Endothelial cell of umbilical vein (primary cell): ENCODE results near the gene MAP4K5. TPM values are rescaled to one million over a fixed set of nuclear protein-coding genes. Genes with fewer than 3 reads are reported as not detected.

Experiments used
- BruUV-seq: library from RNA; stranded (reverse); fragments of 400-500 nt; replicated peaks from 2 replicates; lab custom pipeline; 2021; lab: Mats Ljungman, UMichigan
- CTCF ChIA-PET: fragments of 300-600, 350-600 bp; sonication (Branson Sonifier 250); formaldehyde crosslinking; loops from one replicate; lab custom pipeline; 2021; ENCODE audit warnings: antibody characterized with exemption, inconsistent platforms; lab: Charles Lee
- POLR2A ChIA-PET: fragments of 300-600, 350-600 bp; sonication (Branson Sonifier 250); formaldehyde crosslinking; loops from one replicate; lab custom pipeline; 2021; ENCODE audit warnings: antibody characterized with exemption, inconsistent platforms; lab: Charles Lee
- DNase-seq: peaks from one replicate; pipeline ENCODE4 v3.0.0-alpha.2; 2011; ENCODE audit warnings: low read depth, low spot score
- FAIRE-seq: peaks from 2 replicates; lab custom pipeline; 2011; peaks lifted over from hg19 to GRCh38; lab: Jason Lieb, UNC
- H2AFZ ChIP-seq: 2 replicates; pipeline ENCODE4 v1.6.0; 2012; ENCODE audit warnings: low read depth, low read length, control low read depth, inconsistent platforms
- H3K27ac ChIP-seq: 2 replicates; pipeline ENCODE4 v1.5.1; 2011; ENCODE audit warnings: low read depth, mild to moderate bottlenecking, control low read depth, low read length, moderate library complexity; ENCODE audit not compliant: insufficient read depth
- H3K27me3 ChIP-seq, 2 experiments: 2 replicates each; pipeline versions ENCODE4 v1.6.0 to v1.6.1; 2011; ENCODE audit warnings: low read length in 2 of 2, mixed read lengths in 1 of 2; ENCODE audit not compliant: control insufficient read depth in 2 of 2, insufficient read depth in 2 of 2
- H3K36me3 ChIP-seq, 2 experiments: 2 replicates in 1 of 2; 3 replicates in 1 of 2; pipeline ENCODE4 v1.5.1; 2011; ENCODE audit warnings: low read length in 2 of 2, mild to moderate bottlenecking in 1 of 2, moderate library complexity in 1 of 2; ENCODE audit not compliant: control insufficient read depth in 2 of 2, insufficient read depth in 2 of 2; ENCODE audit errors: extremely low read depth in 1 of 2
- H3K4me1 ChIP-seq: 3 replicates; pipeline ENCODE4 v1.5.1; 2011; ENCODE audit warnings: mild to moderate bottlenecking, low read length; ENCODE audit not compliant: control insufficient read depth, insufficient read depth; ENCODE audit errors: extremely low read depth
- H3K4me2 ChIP-seq: 2 replicates; pipeline ENCODE4 v1.6.1; 2011; ENCODE audit warnings: low read length, control low read depth, mixed read lengths; ENCODE audit not compliant: insufficient read depth
- H3K4me3 ChIP-seq, 3 experiments: fragments of 200-600 bp in 1 of 3; sonication (generic), shearing (Covaris generic) in 1 of 3; replicated peaks in 1 of 3; 2 replicates each; pipeline ENCODE4 v1.5.1; 2011 to 2016; ENCODE audit warnings: control low read depth in 3 of 3, low read length in 3 of 3, mild to moderate bottlenecking in 2 of 3, inconsistent platforms in 1 of 3, low read depth in 1 of 3, moderate library complexity in 1 of 3; ENCODE audit not compliant: insufficient read depth in 1 of 3
- H3K79me2 ChIP-seq: 2 replicates; pipeline ENCODE4 v1.6.0; 2012; ENCODE audit warnings: low read length, inconsistent platforms; ENCODE audit not compliant: control insufficient read depth, insufficient read depth
- H3K9ac ChIP-seq: replicated peaks from 2 replicates; pipeline ENCODE3; 2011; ENCODE audit warnings: low read length, control low read depth; ENCODE audit not compliant: insufficient read depth; ENCODE audit errors: extremely low read depth
- H3K9me1 ChIP-seq: replicated peaks from 3 replicates; pipeline ENCODE4 v1.6.0; 2011; ENCODE audit warnings: mild to moderate bottlenecking, low read length; ENCODE audit not compliant: control insufficient read depth, insufficient read depth; ENCODE audit errors: extremely low read depth
- H3K9me3 ChIP-seq: replicated peaks from 2 replicates; pipeline ENCODE4 v1.5.1; 2012; ENCODE audit warnings: low read length, inconsistent platforms; ENCODE audit not compliant: control insufficient read depth, insufficient read depth
- H4K20me1 ChIP-seq: replicated peaks from 2 replicates; pipeline ENCODE3; 2011; ENCODE audit warnings: mild to moderate bottlenecking, low read length; ENCODE audit not compliant: control insufficient read depth, insufficient read depth; ENCODE audit errors: extremely low read depth
- EZH2 ChIP-seq: IDR thresholded peaks from 2 replicates; pipeline ENCODE4 v1.6.1; 2012; ENCODE audit warnings: borderline replicate concordance, low read depth, mild to moderate bottlenecking, moderate library complexity, low read length, inconsistent platforms; ENCODE audit not compliant: severe bottlenecking
- FOS ChIP-seq: IDR thresholded peaks from 2 replicates; pipeline ENCODE4 v1.6.1; 2011; ENCODE audit warnings: mild to moderate bottlenecking, low read length, moderate library complexity, borderline replicate concordance; ENCODE audit not compliant: insufficient read depth
- GATA2 ChIP-seq: IDR thresholded peaks from 2 replicates; pipeline ENCODE4 v1.7.0; 2011; ENCODE audit warnings: low read depth, mild to moderate bottlenecking, moderate library complexity, mixed read lengths, low read length; ENCODE audit not compliant: insufficient read length, insufficient read depth
- JUN ChIP-seq: IDR thresholded peaks from 2 replicates; pipeline ENCODE4 v1.6.1; 2011; ENCODE audit warnings: borderline replicate concordance, low read depth; ENCODE audit not compliant: insufficient read length, insufficient read depth
- MAX ChIP-seq: IDR thresholded peaks from 2 replicates; pipeline ENCODE4 v1.6.1; 2011; ENCODE audit not compliant: insufficient read depth, insufficient read length
- MYC ChIP-seq: IDR thresholded peaks from one replicate; pipeline ENCODE4 v1.6.1; 2011; ENCODE audit warnings: mild to moderate bottlenecking, low read depth, low read length
- POLR2A ChIP-seq: IDR thresholded peaks from 2 replicates; pipeline ENCODE4 v1.6.1; 2012; ENCODE audit warnings: low read depth, mild to moderate bottlenecking, control low read depth, low read length
- POLR2AphosphoS5 ChIP-seq: IDR thresholded peaks from 2 replicates; pipeline ENCODE4 v1.6.1; 2012; ENCODE audit warnings: low read depth, mild to moderate bottlenecking, control low read depth, low read length, moderate library complexity; ENCODE audit not compliant: insufficient read depth
- dilution Hi-C: fragments of 300-500 bp; cut with MboI; formaldehyde crosslinking; loops from one replicate; pipeline ENCODE4 v1.15.0; 2019; ENCODE audit warnings: low sequenced_read_pairs; ENCODE audit not compliant: extremely low pct_ligation_motif_present
- intact Hi-C: fragments of 100-400 bp; cut with micrococcal nuclease; formaldehyde crosslinking; loops from one replicate; pipeline ENCODE4 v1.10.0; 2022
- polyA plus RNA-seq, 4 experiments: library from polyadenylated mRNA; depleted of rRNA in 3 of 4; stranded (reverse) in 3 of 4; unstranded in 1 of 4; fragments of >200 nt; gene quantifications; 2 replicates each; pipeline versions ENCODE4 v1.2.1 to v1.2.3, GENCODE V29; 2011 to 2012; ENCODE audit warnings: missing spikeins in 1 of 4
- total RNA-seq: library from RNA; stranded (reverse); gene quantifications from 2 replicates; pipeline ENCODE4 v1.2.3, GENCODE V29; 2021
- TF ChIP-seq, protein P1 (sequence below), 2 donors: IDR thresholded peaks; 1 replicate in 1 of 2; 2 replicates in 1 of 2; pipeline ENCODE4 v1.5.1; 2011; ENCODE audit warnings: low read length in 2 of 2, mild to moderate bottlenecking in 2 of 2, moderate library complexity in 2 of 2, control low read depth in 1 of 2, inconsistent platforms in 1 of 2, low read depth in 1 of 2; ENCODE audit not compliant: insufficient read depth in 1 of 2; ENCODE audit errors: extremely low read depth in 1 of 2

The MAP4K5 gene
- total and polyA plus RNA-seq, 2 donors (not counting 3 experiments of a cell fraction or from before 2014, with no cell fraction given): 17.4 to 73.7 TPM

DNA sequence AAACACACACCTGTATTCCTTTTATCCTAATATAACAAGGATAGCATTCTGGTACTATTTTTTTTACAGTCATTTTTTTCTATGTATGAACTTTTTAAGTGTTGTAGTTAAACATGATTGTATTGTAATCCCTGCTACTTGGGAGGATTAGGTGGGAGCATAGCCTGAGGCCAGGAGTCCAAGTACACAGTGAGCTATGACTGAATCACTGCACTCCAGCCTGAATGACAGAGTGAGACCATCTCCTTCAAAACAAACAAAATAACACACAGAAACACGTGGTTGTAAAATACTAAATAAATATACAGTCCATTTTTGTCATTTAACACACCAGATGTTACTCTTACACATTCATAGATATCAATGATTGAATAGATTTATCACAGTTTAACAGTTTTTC lies 56.9 kb downstream of the MAP4K5 start:
- no peaks in the 10 kb centered on the region for H3K27me3 ChIP-seq
- H3K4me2 ChIP-seq: no peak overlapping the region
- H3K9me3 ChIP-seq: peaks cover 7% of the 10 kb centered on the region
- no peak overlapping the region for H3K9ac ChIP-seq
- no TSS peak for BruUV-seq
- CTCF ChIA-PET: no interaction called here
- no peaks in the 10 kb centered on the region for H3K9me1 ChIP-seq
- TF ChIP-seq GATA2 (no peak), MYC (no peak), FOS (no peak), JUN (no peak), POLR2A (no peak), MAX (no peak), EZH2 (no peak), POLR2AphosphoS5 (no peak)
- TF ChIP-seq, protein P1, sequence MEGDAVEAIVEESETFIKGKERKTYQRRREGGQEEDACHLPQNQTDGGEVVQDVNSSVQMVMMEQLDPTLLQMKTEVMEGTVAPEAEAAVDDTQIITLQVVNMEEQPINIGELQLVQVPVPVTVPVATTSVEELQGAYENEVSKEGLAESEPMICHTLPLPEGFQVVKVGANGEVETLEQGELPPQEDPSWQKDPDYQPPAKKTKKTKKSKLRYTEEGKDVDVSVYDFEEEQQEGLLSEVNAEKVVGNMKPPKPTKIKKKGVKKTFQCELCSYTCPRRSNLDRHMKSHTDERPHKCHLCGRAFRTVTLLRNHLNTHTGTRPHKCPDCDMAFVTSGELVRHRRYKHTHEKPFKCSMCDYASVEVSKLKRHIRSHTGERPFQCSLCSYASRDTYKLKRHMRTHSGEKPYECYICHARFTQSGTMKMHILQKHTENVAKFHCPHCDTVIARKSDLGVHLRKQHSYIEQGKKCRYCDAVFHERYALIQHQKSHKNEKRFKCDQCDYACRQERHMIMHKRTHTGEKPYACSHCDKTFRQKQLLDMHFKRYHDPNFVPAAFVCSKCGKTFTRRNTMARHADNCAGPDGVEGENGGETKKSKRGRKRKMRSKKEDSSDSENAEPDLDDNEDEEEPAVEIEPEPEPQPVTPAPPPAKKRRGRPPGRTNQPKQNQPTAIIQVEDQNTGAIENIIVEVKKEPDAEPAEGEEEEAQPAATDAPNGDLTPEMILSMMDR (IDR thresholded peaks at IDR 0.05; ENCODE audit: extremely low read depth in 1 of 2, insufficient read depth in 1 of 2, low read depth in 1 of 2, low read length in 2 of 2): no peak
- H3K27ac ChIP-seq: no peak overlapping the region
- H3K4me1 ChIP-seq: no peaks in the 10 kb centered on the region
- DNase-seq (no peak), FAIRE-seq (no peak)
- intact Hi-C loops: no loop called here
- no peaks in the 10 kb centered on the region for H3K79me2 ChIP-seq
- dilution Hi-C loops: no loop called here
- no peak overlapping the region for H3K4me3 ChIP-seq
- no peaks in the 10 kb centered on the region for H4K20me1 ChIP-seq
- H2AFZ ChIP-seq: no peak overlapping the region
- H3K36me3 ChIP-seq: peaks cover 7 to 23% of the 10 kb centered on the region in 2 experiments
- POLR2A ChIA-PET: no interaction called here
